Measurements from ENCODE around the gene FLOT1. TPM values are rescaled to one million over a fixed set of nuclear protein-coding genes. Genes with fewer than 3 reads are reported as not detected.

FLOT1 gene
- total and polyA plus RNA-seq, 2 of the 13 experiments (the other 11 are each of a cell fraction or from before 2014, with no cell fraction given): 82.3 to 130 TPM

DNA sequence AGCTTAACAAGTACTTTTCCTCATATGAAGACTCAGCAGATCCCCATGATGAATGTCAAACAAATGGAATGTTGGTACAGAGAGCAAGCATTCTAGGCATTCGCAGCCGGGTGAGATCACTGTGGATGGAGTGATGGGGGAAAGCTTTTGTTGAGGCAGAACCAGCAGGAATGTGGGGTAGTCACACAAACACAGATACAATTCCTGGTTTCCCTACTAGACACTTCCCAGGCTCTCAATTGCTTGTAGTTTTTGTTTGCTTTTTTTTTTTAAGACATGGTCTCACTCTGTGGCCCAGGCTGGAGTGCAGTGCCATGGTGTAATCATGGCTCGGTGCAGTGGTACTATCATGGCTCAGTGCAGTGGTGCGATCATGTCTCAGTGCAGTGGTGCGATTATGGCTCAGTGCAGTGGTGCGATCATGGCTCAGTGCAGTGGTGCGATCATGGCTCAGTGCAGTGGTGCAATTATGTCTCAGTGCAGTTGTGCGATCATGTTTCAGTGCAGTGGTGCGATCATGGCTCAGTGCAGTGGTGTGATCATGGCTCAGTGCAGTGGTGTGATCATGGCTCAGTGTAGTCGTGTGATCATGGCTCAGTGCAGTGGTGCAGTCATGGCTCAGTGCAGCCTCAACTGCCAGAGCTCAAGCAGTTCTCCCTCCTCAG is 17.2 kb upstream of the FLOT1 start (continued):
- TF ChIP-seq, protein P1, sequence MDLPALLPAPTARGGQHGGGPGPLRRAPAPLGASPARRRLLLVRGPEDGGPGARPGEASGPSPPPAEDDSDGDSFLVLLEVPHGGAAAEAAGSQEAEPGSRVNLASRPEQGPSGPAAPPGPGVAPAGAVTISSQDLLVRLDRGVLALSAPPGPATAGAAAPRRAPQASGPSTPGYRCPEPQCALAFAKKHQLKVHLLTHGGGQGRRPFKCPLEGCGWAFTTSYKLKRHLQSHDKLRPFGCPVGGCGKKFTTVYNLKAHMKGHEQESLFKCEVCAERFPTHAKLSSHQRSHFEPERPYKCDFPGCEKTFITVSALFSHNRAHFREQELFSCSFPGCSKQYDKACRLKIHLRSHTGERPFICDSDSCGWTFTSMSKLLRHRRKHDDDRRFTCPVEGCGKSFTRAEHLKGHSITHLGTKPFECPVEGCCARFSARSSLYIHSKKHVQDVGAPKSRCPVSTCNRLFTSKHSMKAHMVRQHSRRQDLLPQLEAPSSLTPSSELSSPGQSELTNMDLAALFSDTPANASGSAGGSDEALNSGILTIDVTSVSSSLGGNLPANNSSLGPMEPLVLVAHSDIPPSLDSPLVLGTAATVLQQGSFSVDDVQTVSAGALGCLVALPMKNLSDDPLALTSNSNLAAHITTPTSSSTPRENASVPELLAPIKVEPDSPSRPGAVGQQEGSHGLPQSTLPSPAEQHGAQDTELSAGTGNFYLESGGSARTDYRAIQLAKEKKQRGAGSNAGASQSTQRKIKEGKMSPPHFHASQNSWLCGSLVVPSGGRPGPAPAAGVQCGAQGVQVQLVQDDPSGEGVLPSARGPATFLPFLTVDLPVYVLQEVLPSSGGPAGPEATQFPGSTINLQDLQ (CRISPR knock-in tag; IDR thresholded peaks at IDR 0.05): no peak
- TF ChIP-seq ZNF781 (CRISPR knock-in tag; IDR thresholded peaks at IDR 0.05; ENCODE audit: borderline replicate concordance, not compliant biosample characterization) (no peak), SIN3A (IDR thresholded peaks at IDR 0.05; ENCODE audit: borderline replicate concordance, low read depth, low read length) (no peak), HNF4A (CRISPR knock-in tag; IDR thresholded peaks at IDR 0.05) (0 out of 2 replicates have a peak, but pooled peaks have one; percentile 20), NCOA5 (CRISPR knock-in tag; IDR thresholded peaks at IDR 0.05) (no peak), ZNF335 (CRISPR knock-in tag; IDR thresholded peaks at IDR 0.05) (no peak), SIX1 (CRISPR knock-in tag; IDR thresholded peaks at IDR 0.05; ENCODE audit: borderline replicate concordance) (no peak), ZSCAN25 (CRISPR knock-in tag; IDR thresholded peaks at IDR 0.05) (no peak), REL (CRISPR knock-in tag; conservative IDR thresholded peaks at IDR 0.05) (no peak), AKAP8 (CRISPR knock-in tag; IDR thresholded peaks at IDR 0.05) (no peak), NR2C2 (CRISPR knock-in tag; IDR thresholded peaks at IDR 0.05; ENCODE audit: borderline replicate concordance) (no peak), ZNF546 (CRISPR knock-in tag; conservative IDR thresholded peaks at IDR 0.05) (no peak), ATF7 (IDR thresholded peaks at IDR 0.05) (peak; percentile 47; the same call in 1 of the 2 replicates), ATF7 (CRISPR knock-in tag; IDR thresholded peaks at IDR 0.05) (peak; percentile 69), ZNF788 (CRISPR knock-in tag; IDR thresholded peaks at IDR 0.05; ENCODE audit: borderline replicate concordance) (peak; percentile 59; the same call in 1 of the 2 replicates), ZNF772 (CRISPR knock-in tag; IDR thresholded peaks at IDR 0.05) (0 out of 2 replicates have a peak, but pooled peaks have one; percentile 56), HOXA9 (CRISPR knock-in tag; IDR thresholded peaks at IDR 0.05; ENCODE audit: borderline replicate concordance) (no peak), ZFY (CRISPR knock-in tag; IDR thresholded peaks at IDR 0.05) (no peak)
- TF ChIP-seq, protein P2, sequence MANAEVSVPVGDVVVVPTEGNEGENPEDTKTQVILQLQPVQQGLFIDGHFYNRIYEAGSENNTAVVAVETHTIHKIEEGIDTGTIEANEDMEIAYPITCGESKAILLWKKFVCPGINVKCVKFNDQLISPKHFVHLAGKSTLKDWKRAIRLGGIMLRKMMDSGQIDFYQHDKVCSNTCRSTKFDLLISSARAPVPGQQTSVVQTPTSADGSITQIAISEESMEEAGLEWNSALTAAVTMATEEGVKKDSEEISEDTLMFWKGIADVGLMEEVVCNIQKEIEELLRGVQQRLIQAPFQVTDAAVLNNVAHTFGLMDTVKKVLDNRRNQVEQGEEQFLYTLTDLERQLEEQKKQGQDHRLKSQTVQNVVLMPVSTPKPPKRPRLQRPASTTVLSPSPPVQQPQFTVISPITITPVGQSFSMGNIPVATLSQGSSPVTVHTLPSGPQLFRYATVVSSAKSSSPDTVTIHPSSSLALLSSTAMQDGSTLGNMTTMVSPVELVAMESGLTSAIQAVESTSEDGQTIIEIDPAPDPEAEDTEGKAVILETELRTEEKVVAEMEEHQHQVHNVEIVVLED (CRISPR knock-in tag; IDR thresholded peaks at IDR 0.05; ENCODE audit: borderline replicate concordance): no peak; the same call in 1 of the 2 replicates
- TF ChIP-seq, protein P3, sequence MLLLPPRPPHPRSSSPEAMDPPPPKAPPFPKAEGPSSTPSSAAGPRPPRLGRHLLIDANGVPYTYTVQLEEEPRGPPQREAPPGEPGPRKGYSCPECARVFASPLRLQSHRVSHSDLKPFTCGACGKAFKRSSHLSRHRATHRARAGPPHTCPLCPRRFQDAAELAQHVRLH (CRISPR knock-in tag; IDR thresholded peaks at IDR 0.05; ENCODE audit: borderline replicate concordance, low read depth): no peak
- TF ChIP-seq, protein P4, sequence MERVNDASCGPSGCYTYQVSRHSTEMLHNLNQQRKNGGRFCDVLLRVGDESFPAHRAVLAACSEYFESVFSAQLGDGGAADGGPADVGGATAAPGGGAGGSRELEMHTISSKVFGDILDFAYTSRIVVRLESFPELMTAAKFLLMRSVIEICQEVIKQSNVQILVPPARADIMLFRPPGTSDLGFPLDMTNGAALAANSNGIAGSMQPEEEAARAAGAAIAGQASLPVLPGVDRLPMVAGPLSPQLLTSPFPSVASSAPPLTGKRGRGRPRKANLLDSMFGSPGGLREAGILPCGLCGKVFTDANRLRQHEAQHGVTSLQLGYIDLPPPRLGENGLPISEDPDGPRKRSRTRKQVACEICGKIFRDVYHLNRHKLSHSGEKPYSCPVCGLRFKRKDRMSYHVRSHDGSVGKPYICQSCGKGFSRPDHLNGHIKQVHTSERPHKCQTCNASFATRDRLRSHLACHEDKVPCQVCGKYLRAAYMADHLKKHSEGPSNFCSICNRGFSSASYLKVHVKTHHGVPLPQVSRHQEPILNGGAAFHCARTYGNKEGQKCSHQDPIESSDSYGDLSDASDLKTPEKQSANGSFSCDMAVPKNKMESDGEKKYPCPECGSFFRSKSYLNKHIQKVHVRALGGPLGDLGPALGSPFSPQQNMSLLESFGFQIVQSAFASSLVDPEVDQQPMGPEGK (CRISPR knock-in tag; IDR thresholded peaks at IDR 0.05): 0 out of 2 replicates have a peak, but pooled peaks have one; percentile 29
